ENCODE data around the gene STARD3.

- TF ChIP-seq EZH2 (IDR thresholded peaks at IDR 0.05; ENCODE audit: insufficient read depth, low read length) (no peak), CTCF (IDR thresholded peaks at IDR 0.05; ENCODE audit: insufficient read depth, low read depth, low read length) (no peak)
Observed at GRCh38 chr17:39622380-39623006, 14.5 kb upstream of the STARD3 start.
